Endothelial cell of umbilical vein (primary cell): ENCODE data around the gene BRWD1.

Source experiments
- EZH2 ChIP-seq: IDR thresholded peaks from 2 replicates; pipeline ENCODE4 v1.6.1; 2012; ENCODE audit warnings: borderline replicate concordance, low read depth, mild to moderate bottlenecking, moderate library complexity, low read length, inconsistent platforms; ENCODE audit not compliant: severe bottlenecking
- GATA2 ChIP-seq: IDR thresholded peaks from 2 replicates; pipeline ENCODE4 v1.7.0; 2011; ENCODE audit warnings: low read depth, mild to moderate bottlenecking, moderate library complexity, mixed read lengths, low read length; ENCODE audit not compliant: insufficient read length, insufficient read depth
- JUN ChIP-seq: IDR thresholded peaks from 2 replicates; pipeline ENCODE4 v1.6.1; 2011; ENCODE audit warnings: borderline replicate concordance, low read depth; ENCODE audit not compliant: insufficient read length, insufficient read depth
- MYC ChIP-seq: IDR thresholded peaks from one replicate; pipeline ENCODE4 v1.6.1; 2011; ENCODE audit warnings: mild to moderate bottlenecking, low read depth, low read length
- POLR2A ChIP-seq: IDR thresholded peaks from 2 replicates; pipeline ENCODE4 v1.6.1; 2012; ENCODE audit warnings: low read depth, mild to moderate bottlenecking, control low read depth, low read length
- POLR2AphosphoS5 ChIP-seq: IDR thresholded peaks from 2 replicates; pipeline ENCODE4 v1.6.1; 2012; ENCODE audit warnings: low read depth, mild to moderate bottlenecking, control low read depth, low read length, moderate library complexity; ENCODE audit not compliant: insufficient read depth
- TF ChIP-seq, protein P1 (sequence below), 2 donors: IDR thresholded peaks; 1 replicate in 1 of 2; 2 replicates in 1 of 2; pipeline ENCODE4 v1.5.1; 2011; ENCODE audit warnings: low read length in 2 of 2, mild to moderate bottlenecking in 2 of 2, moderate library complexity in 2 of 2, control low read depth in 1 of 2, inconsistent platforms in 1 of 2, low read depth in 1 of 2; ENCODE audit not compliant: insufficient read depth in 1 of 2; ENCODE audit errors: extremely low read depth in 1 of 2
- TF ChIP-seq, protein P2 (sequence below): IDR thresholded peaks from 2 replicates; pipeline ENCODE4 v1.6.1; 2011; ENCODE audit not compliant: insufficient read depth, insufficient read length

DNA sequence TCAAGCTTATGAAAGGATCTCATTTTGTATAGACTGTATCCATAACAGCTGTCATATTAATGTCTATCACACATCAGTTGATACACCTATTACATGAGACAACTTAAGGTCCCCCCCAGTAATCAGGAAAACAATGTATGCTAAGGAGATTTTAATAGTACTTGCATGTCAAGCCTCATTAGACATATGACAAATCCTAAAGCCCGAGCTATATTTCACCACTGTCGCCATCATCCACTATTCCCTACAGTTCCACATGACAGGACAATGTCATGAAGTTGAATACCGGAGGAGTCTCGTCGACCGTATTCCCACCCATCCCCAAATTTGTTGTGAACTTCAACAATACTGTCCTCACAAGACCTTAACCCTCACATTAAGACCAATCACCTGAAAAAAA lies 32.0 kb upstream of the BRWD1 start:
- no peak for TF ChIP-seq POLR2AphosphoS5
- TF ChIP-seq, protein P1, sequence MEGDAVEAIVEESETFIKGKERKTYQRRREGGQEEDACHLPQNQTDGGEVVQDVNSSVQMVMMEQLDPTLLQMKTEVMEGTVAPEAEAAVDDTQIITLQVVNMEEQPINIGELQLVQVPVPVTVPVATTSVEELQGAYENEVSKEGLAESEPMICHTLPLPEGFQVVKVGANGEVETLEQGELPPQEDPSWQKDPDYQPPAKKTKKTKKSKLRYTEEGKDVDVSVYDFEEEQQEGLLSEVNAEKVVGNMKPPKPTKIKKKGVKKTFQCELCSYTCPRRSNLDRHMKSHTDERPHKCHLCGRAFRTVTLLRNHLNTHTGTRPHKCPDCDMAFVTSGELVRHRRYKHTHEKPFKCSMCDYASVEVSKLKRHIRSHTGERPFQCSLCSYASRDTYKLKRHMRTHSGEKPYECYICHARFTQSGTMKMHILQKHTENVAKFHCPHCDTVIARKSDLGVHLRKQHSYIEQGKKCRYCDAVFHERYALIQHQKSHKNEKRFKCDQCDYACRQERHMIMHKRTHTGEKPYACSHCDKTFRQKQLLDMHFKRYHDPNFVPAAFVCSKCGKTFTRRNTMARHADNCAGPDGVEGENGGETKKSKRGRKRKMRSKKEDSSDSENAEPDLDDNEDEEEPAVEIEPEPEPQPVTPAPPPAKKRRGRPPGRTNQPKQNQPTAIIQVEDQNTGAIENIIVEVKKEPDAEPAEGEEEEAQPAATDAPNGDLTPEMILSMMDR (IDR thresholded peaks at IDR 0.05; ENCODE audit: extremely low read depth in 1 of 2, insufficient read depth in 1 of 2, low read depth in 1 of 2, low read length in 2 of 2): no peak
- no peak for TF ChIP-seq GATA2
- TF ChIP-seq EZH2: no peak
- no peak for TF ChIP-seq POLR2A
- TF ChIP-seq, protein P2, sequence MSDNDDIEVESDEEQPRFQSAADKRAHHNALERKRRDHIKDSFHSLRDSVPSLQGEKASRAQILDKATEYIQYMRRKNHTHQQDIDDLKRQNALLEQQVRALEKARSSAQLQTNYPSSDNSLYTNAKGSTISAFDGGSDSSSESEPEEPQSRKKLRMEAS: no peak
- no peak for TF ChIP-seq MYC
- no peak for TF ChIP-seq JUN
